ENCODE data around the gene VKORC1.
"Not testable (repeated sequence)": the region's sequence is repeated elsewhere in the genome, so short reads cannot be mapped to it uniquely, and the experiment has no call there.

VKORC1 gene

DNA sequence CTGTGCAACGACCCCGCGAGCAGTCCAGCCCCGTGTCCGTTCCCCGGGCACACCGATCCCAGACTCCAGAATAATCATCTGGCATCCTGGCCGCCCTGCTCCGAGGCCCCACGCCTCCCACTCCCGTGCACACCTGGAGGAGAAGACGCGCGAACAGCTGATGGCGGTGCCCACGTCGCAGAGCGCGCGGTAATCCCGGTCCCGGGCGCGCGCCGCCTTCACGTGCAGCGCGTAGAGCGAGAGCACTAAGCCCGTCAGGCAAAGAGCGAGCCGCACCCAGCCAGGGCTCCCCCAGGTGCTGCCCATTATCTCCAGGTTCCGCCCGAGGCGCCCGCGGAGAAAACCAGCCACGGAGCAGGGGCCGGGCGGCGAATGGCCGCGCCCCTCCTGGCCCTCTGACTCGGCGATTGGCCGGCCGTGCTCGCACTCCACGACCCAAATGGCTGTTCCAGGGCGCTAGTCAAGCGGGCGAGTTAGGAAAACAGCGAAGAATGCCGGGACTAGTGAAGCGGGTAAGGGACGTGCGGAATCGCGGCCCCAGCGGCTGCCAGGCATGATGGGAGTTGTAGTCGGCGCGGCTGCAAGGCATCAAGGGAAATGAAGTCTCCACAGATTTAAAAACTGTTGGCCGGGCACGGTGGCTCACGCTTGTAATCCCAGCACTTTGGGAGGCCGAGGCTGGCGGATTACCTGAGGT lies at the start of gene VKORC1:
VKORC1 (minus strand) TSS at position 374 of the 697 bp plus-strand sequence; CDS start at position 306, 68 bp downstream.
- peak within 1 kb of the TSS; percentile 70 for H3K27ac ChIP-seq
- DNase-seq (ENCODE audit: low read depth, low spot score) = peak; percentile 88

DNA sequence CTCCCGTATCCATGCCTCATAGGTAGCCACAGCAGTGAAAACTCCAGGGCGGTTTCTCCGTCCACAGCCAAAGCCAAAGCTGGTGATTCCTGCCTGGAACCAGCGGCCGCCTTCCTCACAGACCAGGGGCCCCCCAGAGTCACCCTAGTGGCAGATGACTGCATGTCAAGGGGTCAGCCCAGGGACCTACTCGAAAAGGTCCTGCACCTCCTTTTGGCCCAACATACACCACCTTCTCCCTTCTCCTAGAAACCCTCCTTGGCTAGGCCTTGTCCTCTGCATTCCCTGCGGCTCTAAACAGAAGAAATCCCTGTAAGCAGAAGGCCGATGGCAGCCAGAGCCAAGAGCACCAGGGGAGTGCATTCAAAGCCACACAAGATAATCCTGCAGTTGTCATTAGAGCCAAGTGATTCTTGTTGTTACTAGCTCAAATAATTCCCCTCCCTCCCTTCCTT lies 49.1 kb upstream of the VKORC1 start:
- DNase-seq (ENCODE audit: low read depth, low spot score) = no peak
- no peak overlapping the region for H3K27ac ChIP-seq

DNA sequence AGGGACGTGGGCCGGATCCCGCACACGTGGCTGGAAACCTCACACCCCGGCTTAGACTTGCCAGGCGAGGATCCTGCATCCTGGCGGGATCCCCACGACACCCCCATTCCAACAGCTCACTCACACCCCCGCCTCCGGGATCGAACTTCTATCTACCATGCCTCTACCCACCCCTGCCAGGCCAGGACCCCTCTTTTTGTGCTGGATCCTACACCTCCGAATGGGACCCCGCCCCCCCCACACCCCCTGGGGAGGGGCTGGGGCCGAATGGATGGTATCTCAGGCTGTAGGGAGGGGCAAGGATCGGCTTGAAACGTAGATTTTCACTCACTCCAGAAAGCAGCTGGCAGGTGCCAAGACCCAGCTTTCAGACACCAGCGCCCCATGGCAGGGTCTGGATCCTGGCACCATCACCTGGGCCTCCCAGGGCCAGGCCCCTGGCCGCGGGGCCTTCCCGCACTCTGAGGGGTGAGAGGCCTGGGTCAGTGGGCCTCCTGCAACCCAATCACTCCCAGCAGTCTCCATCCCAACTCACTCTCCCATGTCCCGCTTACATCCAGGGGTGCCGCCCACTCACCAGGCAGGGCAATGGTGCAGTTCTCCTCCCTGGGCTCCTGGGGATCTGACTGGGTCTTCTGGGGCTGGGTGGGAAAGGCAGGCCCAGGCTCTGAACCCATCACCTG lies 48.6 kb upstream of the VKORC1 start:
- no peak for DNase-seq (ENCODE audit: low read depth, low spot score)
- peak overlapping the region; percentile 86 for H3K27ac ChIP-seq

DNA sequence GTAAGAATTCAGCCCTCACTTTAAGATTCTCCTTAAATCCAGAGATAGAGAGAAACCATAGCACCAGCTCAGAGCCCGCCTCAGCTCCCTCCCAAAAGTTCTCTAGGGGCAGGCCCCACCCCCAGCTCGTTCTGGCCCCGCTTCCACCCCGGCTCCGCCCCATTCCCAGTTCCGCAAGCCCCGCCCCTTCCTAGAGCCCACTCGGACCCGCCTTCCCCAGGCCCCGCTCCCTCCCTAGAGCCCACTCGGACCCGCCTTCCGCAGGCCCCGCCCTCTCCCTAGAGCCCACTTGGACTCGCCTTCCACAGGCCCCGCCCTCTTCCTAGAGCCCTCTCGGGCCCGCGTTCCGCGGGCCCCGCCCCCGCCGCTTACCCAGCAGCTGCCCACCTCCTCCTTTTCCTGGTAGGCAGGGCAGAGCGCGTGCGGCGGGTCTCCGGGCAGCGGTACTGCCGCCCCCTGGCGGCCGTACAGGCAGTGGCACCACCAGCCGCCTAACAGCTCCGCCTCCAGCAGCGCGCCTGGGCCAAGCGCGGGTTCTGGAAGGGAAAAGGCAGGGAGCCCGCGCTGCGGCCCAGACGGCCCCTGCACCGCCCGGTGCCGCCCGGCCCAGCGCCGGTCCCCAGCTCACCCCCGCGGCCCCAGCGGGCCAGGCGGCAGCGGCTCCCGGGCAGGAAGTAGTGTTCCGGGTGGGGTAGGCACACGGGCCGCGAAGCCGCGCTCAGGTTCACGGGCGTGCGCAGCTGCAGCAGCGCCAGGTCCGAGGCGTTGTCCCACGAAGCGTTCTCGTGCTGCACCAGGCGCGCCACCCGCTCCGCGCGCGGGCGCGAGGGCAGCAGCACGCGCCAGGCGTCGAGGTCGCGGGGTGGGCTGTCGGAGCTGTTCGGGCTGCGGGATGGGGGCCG lies 47.8 kb upstream of the VKORC1 start:
- DNase-seq (ENCODE audit: low read depth, low spot score) = peak; percentile 81
- H3K27ac ChIP-seq = peak overlapping the region; percentile 86

DNA sequence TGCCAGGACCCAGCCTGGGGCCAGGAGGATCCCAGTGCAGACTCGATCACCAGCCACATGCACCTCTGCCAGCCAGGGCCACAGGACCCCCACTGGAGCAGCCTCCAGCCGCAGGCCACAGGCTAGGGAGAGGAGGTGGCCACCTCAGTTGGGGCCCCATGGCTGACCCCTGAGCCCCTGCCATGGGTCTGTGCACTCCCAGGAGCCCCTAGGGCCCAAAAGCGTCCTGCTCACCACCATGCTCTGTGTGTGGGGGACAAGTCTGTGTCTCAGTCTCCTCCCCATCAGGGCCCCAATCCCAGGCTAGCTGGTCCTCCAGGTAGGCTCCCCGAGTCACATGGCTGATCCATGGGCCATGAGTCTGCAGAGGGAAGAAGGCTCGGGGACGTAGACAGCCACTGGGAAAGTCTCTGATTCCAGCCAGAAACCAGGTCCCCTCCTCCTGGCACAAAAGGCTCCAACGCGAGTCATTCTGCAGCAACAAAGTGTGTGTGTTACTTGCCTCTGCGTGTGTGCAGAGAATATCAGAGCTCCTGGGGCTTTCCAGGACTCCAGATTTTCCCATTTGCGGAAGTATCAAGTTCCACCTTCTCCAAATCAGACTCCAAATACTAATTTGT lies 47.0 kb upstream of the VKORC1 start:
- H3K27ac ChIP-seq = peak overlapping the region; percentile 86
- DNase-seq (ENCODE audit: low read depth, low spot score) = no peak

DNA sequence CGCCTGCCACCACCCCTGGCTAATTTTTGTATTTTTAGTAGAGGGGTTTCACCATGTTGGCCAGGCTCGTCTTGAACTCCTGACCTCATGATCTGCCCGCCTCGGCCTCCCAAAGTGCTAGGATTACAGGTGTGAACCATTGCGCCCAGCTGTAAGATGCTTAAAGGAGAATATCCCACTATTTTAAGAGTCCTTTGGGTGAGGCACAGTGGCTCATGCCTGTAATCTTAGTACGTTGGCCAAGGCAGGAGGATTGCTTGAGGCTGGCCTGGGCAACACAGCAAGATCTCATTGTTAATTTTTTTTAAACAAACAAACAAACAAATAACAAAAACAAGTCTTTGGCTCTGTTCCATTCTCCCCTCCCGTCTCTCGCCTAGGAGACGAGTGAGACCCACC lies 46.5 kb upstream of the VKORC1 start:
- not testable (repeated sequence) for DNase-seq (ENCODE audit: low read depth, low spot score)
- peak overlapping the region; percentile 86 for H3K27ac ChIP-seq

DNA sequence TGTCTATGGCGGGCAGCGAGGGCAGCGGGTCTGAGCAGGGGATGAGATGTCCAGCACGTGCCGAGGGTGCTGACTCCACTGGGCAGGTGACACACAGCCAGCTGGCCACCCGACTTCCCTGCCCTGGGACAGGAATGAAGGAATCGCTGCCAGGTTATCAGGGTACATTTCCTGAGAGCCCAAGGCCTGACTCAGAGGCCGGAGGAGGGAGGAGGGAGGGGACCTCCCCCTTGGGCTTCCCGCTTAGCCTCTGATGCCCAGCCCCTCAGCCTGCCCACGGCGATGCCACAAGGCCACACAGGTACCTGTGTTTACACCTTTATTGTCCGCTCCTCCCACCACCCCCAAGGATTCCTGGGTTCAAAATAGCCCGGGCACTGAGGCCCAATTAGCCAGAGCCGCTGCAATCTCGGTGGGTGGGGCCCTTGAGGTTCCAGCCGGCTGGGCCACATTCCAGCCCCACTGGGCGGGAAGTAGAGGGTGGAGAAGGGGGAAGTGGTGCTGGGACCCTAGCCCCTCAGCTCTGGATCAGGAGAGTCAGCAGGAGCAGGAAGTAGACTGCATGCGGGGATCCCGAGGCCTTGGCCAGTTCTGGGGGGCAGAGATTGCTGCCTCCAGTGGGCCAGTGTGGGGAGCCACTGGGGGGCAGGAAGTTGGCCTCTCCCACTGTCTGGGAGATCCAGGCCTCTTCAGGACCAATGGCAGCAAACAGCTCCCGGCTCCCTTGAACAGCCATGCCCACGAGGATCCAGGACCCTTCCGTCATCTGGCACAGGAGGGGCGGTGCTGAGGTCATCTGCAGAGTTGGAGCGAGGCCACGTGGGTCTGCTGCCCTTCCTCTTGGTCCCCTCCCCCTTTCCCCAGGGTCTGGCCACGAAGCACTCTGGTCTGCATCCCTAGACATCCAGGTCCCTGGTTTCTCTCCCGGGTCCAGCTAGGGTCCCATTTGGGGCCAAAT lies 44.3 kb upstream of the VKORC1 start:
- H3K27ac ChIP-seq = peak overlapping the region; percentile 86
- peak; percentile 68 for DNase-seq (ENCODE audit: low read depth, low spot score)

DNA sequence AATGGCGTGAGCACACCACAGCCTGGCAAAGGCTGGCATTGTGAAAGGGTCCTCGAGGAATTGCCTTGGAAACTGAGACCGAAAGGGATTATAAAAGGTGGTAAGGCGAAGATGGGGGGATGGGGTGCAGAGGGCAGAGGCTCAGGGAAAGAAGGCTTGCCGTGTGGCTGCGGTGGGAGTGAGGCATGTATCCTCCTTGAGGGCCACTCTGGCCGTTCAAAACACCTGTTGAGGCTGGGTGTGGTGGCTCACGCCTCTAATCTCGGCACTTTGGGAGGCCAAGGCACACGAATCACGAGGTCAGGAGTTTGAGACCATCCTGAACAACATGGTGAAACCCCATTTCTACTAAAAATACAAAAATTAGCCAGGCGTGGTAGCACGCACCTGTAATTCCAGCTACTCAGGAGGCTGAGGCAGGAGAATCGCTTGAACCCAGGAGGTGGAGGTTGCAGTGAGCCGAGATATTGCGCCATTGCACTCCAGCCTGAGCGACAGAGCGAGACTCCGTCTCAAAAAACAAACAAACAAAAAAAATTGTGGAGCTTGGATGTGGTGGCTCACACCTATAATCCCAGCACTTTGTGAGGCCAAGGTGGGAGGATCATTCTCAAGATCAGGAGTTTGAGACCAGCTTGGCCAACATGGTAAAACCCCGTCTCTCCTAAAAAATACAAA lies 42.4 kb upstream of the VKORC1 start:
- not testable (repeated sequence) for H3K27ac ChIP-seq; DNase-seq (ENCODE audit: low read depth, low spot score)

DNA sequence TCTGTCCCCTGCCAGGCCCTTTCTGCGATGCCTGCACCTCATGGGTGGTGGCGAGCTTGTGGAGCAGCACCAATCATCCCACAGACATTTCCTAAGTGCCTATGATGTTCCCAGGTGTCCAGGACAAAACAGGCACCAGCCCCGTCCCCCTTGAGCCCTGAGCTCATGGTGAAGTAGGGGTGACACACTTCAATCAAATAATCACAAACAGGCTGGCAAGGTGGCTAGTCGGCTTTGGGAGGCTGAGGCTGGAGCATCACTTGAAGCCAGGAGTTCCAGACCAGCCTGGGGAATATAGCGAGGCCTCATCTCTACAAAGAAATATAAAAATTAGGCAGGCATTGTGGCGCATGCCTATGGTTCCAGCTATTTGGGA lies 41.7 kb upstream of the VKORC1 start:
- no peak for DNase-seq (ENCODE audit: low read depth, low spot score)
- no peak overlapping the region for H3K27ac ChIP-seq

DNA sequence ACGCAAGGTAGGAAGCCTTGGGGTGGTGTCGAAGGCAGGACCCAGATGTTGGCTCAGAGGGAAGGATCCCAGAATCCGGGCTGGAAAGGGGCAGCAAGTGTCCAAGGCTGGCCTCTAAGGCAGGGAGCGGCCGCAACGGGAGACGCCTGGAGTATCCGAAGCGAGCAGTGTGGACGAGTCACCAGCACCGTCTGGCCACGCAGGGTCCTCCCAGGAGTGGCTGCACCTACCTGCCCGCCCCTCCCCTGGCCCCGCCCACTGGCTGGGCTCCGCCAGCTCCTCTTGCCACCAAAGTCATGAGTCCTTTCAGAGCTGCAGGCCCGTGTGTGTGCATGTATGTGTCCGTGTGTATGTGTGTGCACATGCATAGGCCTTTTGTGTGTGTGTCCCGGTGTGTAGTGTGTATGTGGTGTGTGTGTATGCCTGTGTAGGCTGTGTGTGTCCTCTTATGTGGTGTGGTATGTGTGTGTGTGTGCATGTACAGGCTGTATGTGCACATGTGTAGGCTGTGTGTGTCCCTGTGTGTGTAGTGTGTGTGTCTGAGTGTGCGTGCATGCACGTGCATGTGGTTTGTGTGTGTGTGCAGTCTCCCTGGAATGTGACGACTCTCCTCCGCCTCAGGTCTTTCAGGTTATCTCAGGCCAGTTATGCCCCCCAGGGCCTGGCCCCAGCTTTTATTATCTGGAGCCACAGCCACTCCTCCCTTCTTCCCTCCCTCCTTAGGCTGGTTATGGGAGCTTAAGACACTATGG lies 41.1 kb upstream of the VKORC1 start, which contains the start of gene PRSS8:
PRSS8 (minus strand) TSS at position 193 of the 752 bp plus-strand sequence. CDS start 229 bp downstream, outside the sequence.
- H3K27ac ChIP-seq = peak within 1 kb of the TSS; percentile 96
- no peak for DNase-seq (ENCODE audit: low read depth, low spot score)

DNA sequence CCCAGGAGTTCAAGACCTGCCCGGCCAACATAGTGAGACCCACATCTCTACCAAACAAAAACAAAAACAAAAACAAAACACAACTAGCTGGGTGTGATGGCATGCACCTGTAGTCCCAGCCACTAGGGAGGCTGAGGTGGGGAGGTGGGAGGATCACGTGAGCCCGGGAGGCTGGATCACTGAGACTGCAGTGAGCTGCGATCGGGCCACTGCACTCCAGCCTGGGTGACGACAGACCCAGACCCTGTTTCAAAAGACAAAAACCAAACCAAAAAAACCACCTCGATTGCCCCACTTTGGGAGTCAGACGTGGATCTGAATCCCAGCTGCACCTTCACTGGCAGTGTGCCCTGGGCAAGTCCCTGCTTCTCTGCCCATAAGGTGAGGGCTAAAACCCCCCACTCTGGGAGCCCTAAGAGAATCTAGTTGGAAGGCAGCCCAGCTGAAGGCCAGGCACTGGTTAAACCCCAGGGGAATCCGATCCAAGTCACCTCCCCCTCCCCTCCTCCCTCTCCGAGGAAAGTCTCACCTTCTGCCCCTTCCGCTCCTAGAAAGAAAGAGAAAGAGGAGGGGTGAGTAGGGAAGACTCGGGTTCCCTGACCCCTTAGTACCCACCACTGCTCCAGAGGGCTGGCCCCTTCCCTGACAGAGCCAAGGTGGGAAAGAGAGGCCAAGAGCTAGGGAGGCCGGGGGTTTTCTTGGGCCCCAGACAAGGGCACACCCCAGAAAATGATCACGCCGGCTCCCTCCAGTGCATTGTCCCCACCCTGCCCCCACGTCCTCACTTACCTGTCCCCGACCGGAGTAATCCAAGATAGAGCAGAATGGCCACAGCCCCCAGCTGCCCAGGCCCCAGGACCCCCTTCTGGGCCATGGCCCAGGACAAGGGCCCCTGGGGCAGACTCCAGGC lies 40.3 kb upstream of the VKORC1 start:
- no peak for DNase-seq (ENCODE audit: low read depth, low spot score)
- H3K27ac ChIP-seq = peak overlapping the region; percentile 96

DNA sequence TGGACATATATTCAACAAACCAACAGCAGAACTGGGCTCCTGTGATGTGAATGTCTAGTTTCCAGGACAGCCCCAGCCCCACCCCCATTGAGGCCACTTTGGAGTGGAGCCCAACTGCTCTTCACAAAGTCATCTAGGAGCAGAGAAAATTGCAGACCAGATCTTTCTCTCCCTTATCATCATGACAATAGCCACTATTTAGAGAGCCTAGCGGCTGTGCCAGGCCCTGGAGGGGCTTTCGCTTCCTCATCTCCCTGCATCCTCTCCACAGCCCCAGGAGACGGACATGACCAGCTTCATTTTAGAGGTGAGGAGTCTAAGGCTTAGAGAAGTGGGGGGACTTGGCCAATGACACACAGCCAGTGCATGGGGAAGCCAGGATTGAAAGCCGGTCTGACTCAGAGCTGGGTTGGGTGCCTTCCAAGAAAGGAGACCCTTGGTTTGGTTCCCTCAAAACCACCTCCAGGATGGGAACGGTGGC lies 39.5 kb upstream of the VKORC1 start:
- peak overlapping the region; percentile 96 for H3K27ac ChIP-seq
- DNase-seq (ENCODE audit: low read depth, low spot score) = no peak

DNA sequence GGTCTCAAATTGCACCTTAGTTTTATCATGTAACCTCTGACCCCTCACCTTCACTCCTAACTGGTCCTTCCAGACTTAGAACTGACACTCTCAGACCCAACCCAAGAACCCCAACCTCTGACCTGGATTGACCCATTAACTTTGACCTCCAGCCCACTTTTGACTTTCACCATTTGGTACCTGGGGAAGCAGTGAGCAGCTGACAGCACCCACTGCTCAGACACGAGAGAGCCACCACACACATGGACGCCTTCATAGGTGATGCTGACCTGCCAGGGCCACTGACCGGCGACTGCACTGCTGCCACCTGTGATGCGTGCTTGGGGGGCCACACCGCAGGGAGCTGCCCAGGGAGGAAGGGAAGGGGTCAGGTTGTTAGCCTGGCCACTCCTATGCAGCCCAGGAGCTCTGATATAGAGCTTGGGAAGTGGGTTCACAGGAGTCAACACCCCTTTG lies 38.5 kb upstream of the VKORC1 start:
- DNase-seq (ENCODE audit: low read depth, low spot score) = no peak
- peak overlapping the region; percentile 96 for H3K27ac ChIP-seq

DNA sequence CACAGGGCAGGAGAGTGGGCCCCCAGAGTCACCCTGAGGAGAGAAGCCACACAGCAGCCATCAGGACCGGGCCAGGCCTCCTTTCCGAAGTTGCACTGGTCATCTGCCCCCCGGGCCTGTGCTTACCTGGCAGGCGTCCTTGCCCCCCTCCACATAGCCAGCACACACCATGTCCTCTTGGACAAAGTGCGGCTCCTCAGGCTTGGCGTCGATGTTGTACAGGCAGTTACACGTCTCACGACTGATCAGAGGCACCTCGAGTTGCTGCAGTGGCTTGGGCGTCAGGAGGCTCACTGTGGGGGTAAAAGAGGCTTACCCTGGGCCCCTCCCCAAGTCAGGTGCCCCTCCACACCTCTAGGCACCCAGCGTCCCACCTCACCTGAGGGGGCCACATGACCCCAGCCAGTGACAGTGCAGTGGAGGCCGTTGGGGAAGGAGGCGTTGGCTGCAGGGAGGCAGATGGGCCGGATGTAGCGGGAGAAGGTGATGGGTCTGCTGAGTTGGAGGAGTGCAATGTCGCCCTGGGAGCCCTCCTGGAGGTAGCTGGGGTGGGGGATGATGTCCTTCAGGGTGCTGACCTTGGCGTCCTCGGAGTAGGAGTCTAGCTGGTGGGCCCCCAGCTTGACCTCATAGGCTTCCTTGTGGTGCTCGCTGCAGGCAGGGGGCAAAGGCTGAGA lies 37.8 kb upstream of the VKORC1 start:
- no peak for DNase-seq (ENCODE audit: low read depth, low spot score)
- peak overlapping the region; percentile 96 for H3K27ac ChIP-seq

DNA sequence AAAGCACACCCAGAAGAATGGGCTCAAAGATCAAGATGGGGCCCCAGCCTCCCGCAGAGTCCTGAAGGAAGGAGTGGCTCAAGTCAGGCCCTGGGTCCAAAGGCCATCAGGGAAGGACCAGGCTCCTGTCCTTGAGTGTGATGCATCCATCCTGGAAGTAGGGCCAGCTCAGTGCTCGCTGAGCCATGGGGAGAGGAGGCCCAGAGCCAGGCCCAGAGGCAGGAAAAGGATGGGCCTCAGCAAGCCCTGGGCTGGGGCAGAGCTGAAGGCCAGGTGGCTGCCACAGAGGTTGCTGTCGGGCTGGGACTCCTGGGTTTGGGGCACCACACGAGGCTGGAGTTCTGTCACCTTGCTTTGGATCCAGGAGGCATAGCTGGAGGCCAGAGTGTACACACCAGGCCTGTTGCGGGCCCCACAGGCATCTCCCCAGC lies 37.3 kb upstream of the VKORC1 start:
- no peak for DNase-seq (ENCODE audit: low read depth, low spot score)
- H3K27ac ChIP-seq = peak overlapping the region; percentile 96

DNA sequence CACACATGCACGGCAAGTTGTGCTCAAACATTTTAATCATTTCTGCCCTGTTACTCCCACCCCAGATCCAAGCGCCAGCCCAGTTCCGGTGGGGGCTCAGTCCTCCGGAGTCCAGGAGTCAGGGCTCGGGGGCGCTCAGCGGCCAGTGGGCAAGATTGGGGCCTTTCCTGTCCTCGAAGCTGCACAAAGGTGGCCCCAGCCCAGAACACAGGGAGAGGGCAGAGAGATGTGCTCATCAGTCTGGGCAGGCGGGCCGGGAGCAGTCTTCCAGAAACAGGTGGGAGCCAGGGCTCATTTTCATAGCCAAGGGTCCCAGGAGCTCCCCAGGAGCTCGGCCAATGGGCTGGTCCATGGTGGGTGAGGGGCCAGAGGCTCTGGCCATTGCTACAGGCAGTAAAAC lies 36.8 kb upstream of the VKORC1 start:
- no peak for DNase-seq (ENCODE audit: low read depth, low spot score)
- H3K27ac ChIP-seq = peak overlapping the region; percentile 96
